Neural cell (in vitro differentiated cells): ENCODE measurements around the gene ERC2. TPM values are rescaled to one million over a fixed set of nuclear protein-coding genes. Genes with fewer than 3 reads are reported as not detected.

Experiments
- H2AFZ ChIP-seq: fragments of 200-600, 300-800 bp; sonication (generic), shearing (Covaris generic); 2 replicates; pipeline ENCODE4 v1.6.0; 2014; ENCODE audit warnings: low read depth, mild to moderate bottlenecking, antibody characterized with exemption, low read length, moderate library complexity
- H3F3A ChIP-seq: fragments of 200-600 bp; shearing (Covaris generic); 2 replicates; pipeline ENCODE4 v1.6.1; 2016; ENCODE audit warnings: mild to moderate bottlenecking, moderate library complexity, mixed read lengths, antibody characterized with exemption, low read length; ENCODE audit not compliant: insufficient read depth, poor library complexity, severe bottlenecking
- H3K27ac ChIP-seq: fragments of 200-600, 300-800 bp; sonication (generic), shearing (Covaris generic); 2 replicates; pipeline ENCODE4 v1.5.1; 2014; ENCODE audit warnings: mild to moderate bottlenecking, low read length, moderate library complexity
- H3K27me3 ChIP-seq: fragments of 300-800, 200-600 bp; sonication (generic), shearing (Covaris generic); 2 replicates; pipeline ENCODE4 v1.6.0; 2014; ENCODE audit warnings: mild to moderate bottlenecking, low read depth, low read length, moderate library complexity; ENCODE audit not compliant: insufficient read depth
- H3K36me3 ChIP-seq: fragments of 300-800, 200-600 bp; sonication (generic), shearing (Covaris generic); 2 replicates; pipeline ENCODE4 v1.5.1; 2014; ENCODE audit warnings: mild to moderate bottlenecking, antibody characterized with exemption, low read length, moderate library complexity; ENCODE audit not compliant: insufficient read depth
- H3K4me2 ChIP-seq: fragments of 300-800, 200-600 bp; sonication (generic), shearing (Covaris generic); 2 replicates; pipeline ENCODE4 v1.6.0; 2014; ENCODE audit warnings: mild to moderate bottlenecking, low read length
- H3K4me3 ChIP-seq: fragments of 300-800, 200-600 bp; sonication (generic), shearing (Covaris generic); 2 replicates; pipeline ENCODE4 v1.5.1; 2014; ENCODE audit warnings: mild to moderate bottlenecking, low read length, moderate library complexity
- H3K79me2 ChIP-seq: fragments of 200-600 bp; shearing (Covaris generic); replicated peaks from 2 replicates; pipeline ENCODE4 v1.6.0; 2014; ENCODE audit warnings: mild to moderate bottlenecking, low read length, moderate library complexity; ENCODE audit not compliant: insufficient read depth
- H3K9ac ChIP-seq: fragments of 300-800, 200-600 bp; sonication (generic), shearing (Covaris generic); 2 replicates; pipeline ENCODE4 v1.6.1; 2016; ENCODE audit warnings: mild to moderate bottlenecking, low read length, mixed read lengths
- H3K9me2 ChIP-seq: fragments of 200-600 bp; shearing (Covaris generic); 2 replicates; pipeline ENCODE4 v1.6.1; 2016; ENCODE audit warnings: mild to moderate bottlenecking, low read length, mixed read lengths; ENCODE audit not compliant: insufficient read depth
- H3K9me3 ChIP-seq: fragments of 200-600, 300-800 bp; sonication (generic), shearing (Covaris generic); 2 replicates; pipeline ENCODE4 v1.6.1; 2016; ENCODE audit warnings: mild to moderate bottlenecking, mixed run types, low read length, moderate library complexity, mixed read lengths
- H4K20me1 ChIP-seq: fragments of 200-600 bp; shearing (Covaris generic); 2 replicates; pipeline ENCODE4 v1.6.1; 2016; ENCODE audit warnings: mild to moderate bottlenecking, mixed run types; ENCODE audit not compliant: insufficient read depth
- EP300 ChIP-seq: fragments of 450-650 bp; conservative IDR thresholded peaks from 2 replicates; pipeline ENCODE4 v1.6.1; 2014; ENCODE audit warnings: antibody characterized with exemption, mild to moderate bottlenecking, moderate library complexity; ENCODE audit not compliant: poor library complexity, severe bottlenecking
- EZH2 ChIP-seq: fragments of 200-600, 300-800 bp; shearing (Covaris generic), sonication (generic); IDR thresholded peaks from 2 replicates; pipeline ENCODE4 v1.6.1; 2014; ENCODE audit warnings: antibody characterized with exemption, low read length, borderline replicate concordance, mild to moderate bottlenecking; ENCODE audit not compliant: insufficient read depth, poor library complexity, severe bottlenecking
- MXI1 ChIP-seq: fragments of 450-650 bp; conservative IDR thresholded peaks from 2 replicates; pipeline ENCODE4 v1.6.1; 2014; ENCODE audit warnings: antibody characterized with exemption, mild to moderate bottlenecking; ENCODE audit not compliant: poor library complexity, severe bottlenecking
- POLR2AphosphoS5 ChIP-seq: IDR thresholded peaks from 2 replicates; pipeline ENCODE4 v1.6.1; 2012
- RAD21 ChIP-seq: fragments of 450-650 bp; conservative IDR thresholded peaks from 2 replicates; pipeline ENCODE4 v1.6.1; 2014; ENCODE audit warnings: antibody characterized with exemption, mild to moderate bottlenecking, moderate library complexity
- REST ChIP-seq: IDR thresholded peaks from 2 replicates; pipeline ENCODE4 v1.6.1; 2012; ENCODE audit warnings: borderline replicate concordance
- SMC3 ChIP-seq: fragments of 450-650 bp; conservative IDR thresholded peaks from 2 replicates; pipeline ENCODE4 v1.6.1; 2014; ENCODE audit warnings: antibody characterized with exemption, mild to moderate bottlenecking, moderate library complexity; ENCODE audit not compliant: poor library complexity
- TAF1 ChIP-seq: IDR thresholded peaks from 2 replicates; pipeline ENCODE4 v1.6.1; 2012; ENCODE audit warnings: low read depth
- polyA plus RNA-seq: library from polyadenylated mRNA; depleted of rRNA; stranded (reverse); fragments of >200 nt; gene quantifications from 2 replicates; pipeline ENCODE4 v1.2.3, GENCODE V29; 2014
- TF ChIP-seq, protein P1 (sequence below): fragments of 450-650 bp; IDR thresholded peaks from 2 replicates; pipeline ENCODE4 v1.5.1; 2014; ENCODE audit warnings: antibody characterized with exemption, mild to moderate bottlenecking, moderate library complexity; ENCODE audit not compliant: poor library complexity, severe bottlenecking

The ERC2 gene
- polyA plus RNA-seq, 1 donor from 2014 or later: 60.4 TPM

- Histone ChIP-seq H2AFZ (no peak overlapping the region), H3K36me3 (no peaks in the 10 kb centered on the region), H3K4me2 (no peak overlapping the region), H3K9ac (no peak overlapping the region), H3K9me3 (no peaks in the 10 kb centered on the region), H3F3A (no peaks in the 10 kb centered on the region), H3K4me3 (no peak overlapping the region), H3K27ac (no peak overlapping the region), H4K20me1 (no peaks in the 10 kb centered on the region), H3K27me3 (no peaks in the 10 kb centered on the region), H3K9me2 (no peaks in the 10 kb centered on the region), H3K79me2 (no peaks in the 10 kb centered on the region)
- no peak for TF ChIP-seq MXI1
- no peak for TF ChIP-seq EP300
- TF ChIP-seq TAF1: no peak
- TF ChIP-seq REST: no peak
- TF ChIP-seq RAD21: no peak
- TF ChIP-seq POLR2AphosphoS5: no peak
- TF ChIP-seq EZH2: no peak
- TF ChIP-seq, protein P1, sequence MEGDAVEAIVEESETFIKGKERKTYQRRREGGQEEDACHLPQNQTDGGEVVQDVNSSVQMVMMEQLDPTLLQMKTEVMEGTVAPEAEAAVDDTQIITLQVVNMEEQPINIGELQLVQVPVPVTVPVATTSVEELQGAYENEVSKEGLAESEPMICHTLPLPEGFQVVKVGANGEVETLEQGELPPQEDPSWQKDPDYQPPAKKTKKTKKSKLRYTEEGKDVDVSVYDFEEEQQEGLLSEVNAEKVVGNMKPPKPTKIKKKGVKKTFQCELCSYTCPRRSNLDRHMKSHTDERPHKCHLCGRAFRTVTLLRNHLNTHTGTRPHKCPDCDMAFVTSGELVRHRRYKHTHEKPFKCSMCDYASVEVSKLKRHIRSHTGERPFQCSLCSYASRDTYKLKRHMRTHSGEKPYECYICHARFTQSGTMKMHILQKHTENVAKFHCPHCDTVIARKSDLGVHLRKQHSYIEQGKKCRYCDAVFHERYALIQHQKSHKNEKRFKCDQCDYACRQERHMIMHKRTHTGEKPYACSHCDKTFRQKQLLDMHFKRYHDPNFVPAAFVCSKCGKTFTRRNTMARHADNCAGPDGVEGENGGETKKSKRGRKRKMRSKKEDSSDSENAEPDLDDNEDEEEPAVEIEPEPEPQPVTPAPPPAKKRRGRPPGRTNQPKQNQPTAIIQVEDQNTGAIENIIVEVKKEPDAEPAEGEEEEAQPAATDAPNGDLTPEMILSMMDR: no peak
- no peak for TF ChIP-seq SMC3
These were observed 818.3 kb downstream of the ERC2 start for GRCh38 chr3:55650011-55650410.

DNA sequence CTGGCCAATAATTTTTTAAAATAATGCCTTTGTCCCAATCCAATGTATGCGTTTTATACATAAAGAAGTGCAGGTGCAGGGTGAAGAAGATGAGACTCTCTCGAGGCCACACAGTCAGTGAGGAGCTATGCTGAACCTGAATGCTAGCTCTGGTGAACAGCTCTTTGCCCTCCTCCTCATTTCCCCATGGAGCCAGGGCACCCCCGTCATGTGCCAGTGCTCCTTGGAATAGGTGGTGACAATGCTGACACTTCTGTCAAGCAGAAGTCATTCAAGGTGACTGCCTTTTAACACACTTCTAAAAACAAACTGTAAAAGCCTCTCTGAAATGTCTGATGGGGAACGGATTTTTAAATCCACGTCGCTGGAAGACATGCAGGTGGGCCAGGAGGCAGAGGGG is 818.7 kb downstream of the ERC2 start:
- peak; percentile 23 for TF ChIP-seq POLR2AphosphoS5
- no peak for TF ChIP-seq REST
- H2AFZ ChIP-seq: no peak overlapping the region
- H3K9me3 ChIP-seq: no peaks in the 10 kb centered on the region
- H3K9ac ChIP-seq: no peak overlapping the region
- no peaks in the 10 kb centered on the region for H3K79me2 ChIP-seq
- no peak overlapping the region for H3K27ac ChIP-seq
- no peaks in the 10 kb centered on the region for H4K20me1 ChIP-seq
- no peaks in the 10 kb centered on the region for H3K36me3 ChIP-seq
- H3K4me2 ChIP-seq: no peak overlapping the region
- H3K9me2 ChIP-seq: no peaks in the 10 kb centered on the region
- H3K27me3 ChIP-seq: no peaks in the 10 kb centered on the region
- no peak overlapping the region for H3K4me3 ChIP-seq
- H3F3A ChIP-seq: no peaks in the 10 kb centered on the region
